GM21576 (cell line): ENCODE results near the gene KIF5A.
"Not testable (repeated sequence)": the region's sequence is repeated elsewhere in the genome, so short reads cannot be mapped to it uniquely, and the experiment has no call there.

Source experiments
- ATAC-seq: cut with Tn5 transposase; IDR thresholded peaks from one replicate; pipeline ENCODE4 v1.9.1; 2021; ENCODE audit warnings: mild to moderate bottlenecking, moderate library complexity; ENCODE audit not compliant: unreplicated experiment

KIF5A gene

GRCh38 chr12:57553343-57554202 lies 3.7 kb downstream of the KIF5A start:
- no peak for ATAC-seq

- no peak for ATAC-seq
Measured at GRCh38 chr12:57554453-57554852, 4.6 kb downstream of the KIF5A start.

GRCh38 chr12:57554897-57555296 lies 5.1 kb downstream of the KIF5A start:
- no peak for ATAC-seq

GRCh38 chr12:57558864-57559263 lies 9.0 kb downstream of the KIF5A start:
- ATAC-seq: no peak

- no peak for ATAC-seq
Measured at GRCh38 chr12:57560516-57560915, 10.7 kb downstream of the KIF5A start.

GRCh38 chr12:57561117-57561516 lies 11.3 kb downstream of the KIF5A start:
- not testable (repeated sequence) for ATAC-seq

- ATAC-seq: no peak
Measured at GRCh38 chr12:57563358-57563757, 13.5 kb downstream of the KIF5A start.

GRCh38 chr12:57564178-57564740 lies 14.4 kb downstream of the KIF5A start:
- ATAC-seq: no peak

GRCh38 chr12:57568838-57569237 lies 19.0 kb downstream of the KIF5A start:
- no peak for ATAC-seq

- no peak for ATAC-seq
Measured at GRCh38 chr12:57569858-57570257, 20.0 kb downstream of the KIF5A start.

- ATAC-seq: not testable (repeated sequence)
Measured at GRCh38 chr12:57570438-57570837, 20.6 kb downstream of the KIF5A start.

GRCh38 chr12:57571926-57572762 lies 22.3 kb downstream of the KIF5A start:
- no peak for ATAC-seq

GRCh38 chr12:57574795-57575194 lies 25.0 kb downstream of the KIF5A start:
- ATAC-seq: no peak

- ATAC-seq: no peak
Measured at GRCh38 chr12:57575771-57576612, 26.1 kb downstream of the KIF5A start.

- ATAC-seq: no peak
Measured at GRCh38 chr12:57576613-57577160, 26.8 kb downstream of the KIF5A start.

GRCh38 chr12:57577981-57578758 lies 28.3 kb downstream of the KIF5A start:
- no peak for ATAC-seq

GRCh38 chr12:57579011-57579410 lies 29.2 kb downstream of the KIF5A start:
- ATAC-seq: no peak

GRCh38 chr12:57579677-57580465 lies 30.0 kb downstream of the KIF5A start:
- no peak for ATAC-seq

GRCh38 chr12:57580466-57580795 lies 30.6 kb downstream of the KIF5A start:
- ATAC-seq: no peak
